ENCODE measurements around the gene POLE3.
"Not testable (repeated sequence)": the region's sequence is repeated elsewhere in the genome, so short reads cannot be mapped to it uniquely, and the experiment has no call there.

Gene POLE3

GRCh38 chr9:113406353-113406752 lies 4.1 kb downstream of the POLE3 start:
- DNase-seq (ENCODE audit: extremely low read depth in 1 of 2, low read depth in 1 of 2), result not testable (repeated sequence)

- no peak for DNase-seq (ENCODE audit: extremely low read depth in 1 of 2, low read depth in 1 of 2)
These were observed 6.8 kb downstream of the POLE3 start for GRCh38 chr9:113403646-113404045.

- peak; percentile 98 for DNase-seq (ENCODE audit: extremely low read depth in 1 of 2, low read depth in 1 of 2)
These were observed 9.3 kb downstream of the POLE3 start, which contains the start of gene ALAD for GRCh38 chr9:113401027-113401792. Gene ALAD, minus strand, starts transcription at chr9:113401284. Its CDS starts 7,725 bp downstream, at chr9:113393559.

- DNase-seq (ENCODE audit: extremely low read depth in 1 of 2, low read depth in 1 of 2), result no peak
These were observed 10.8 kb downstream of the POLE3 start for GRCh38 chr9:113399646-113400200.

GRCh38 chr9:113398796-113399195 lies 11.7 kb downstream of the POLE3 start:
- no peak for DNase-seq (ENCODE audit: extremely low read depth in 1 of 2, low read depth in 1 of 2)

GRCh38 chr9:113397203-113397631 lies 13.3 kb downstream of the POLE3 start:
- DNase-seq (ENCODE audit: extremely low read depth in 1 of 2, low read depth in 1 of 2), result no peak

- no peak for DNase-seq (ENCODE audit: extremely low read depth in 1 of 2, low read depth in 1 of 2)
These were observed 15.2 kb downstream of the POLE3 start for GRCh38 chr9:113395000-113395861.

- no peak for DNase-seq (ENCODE audit: extremely low read depth in 1 of 2, low read depth in 1 of 2)
These were observed 17.2 kb downstream of the POLE3 start for GRCh38 chr9:113393281-113393680.

GRCh38 chr9:113391917-113392316 lies 18.6 kb downstream of the POLE3 start:
- DNase-seq (ENCODE audit: extremely low read depth in 1 of 2, low read depth in 1 of 2), result no peak

- DNase-seq (ENCODE audit: extremely low read depth in 1 of 2, low read depth in 1 of 2), result no peak
These were observed 20.1 kb downstream of the POLE3 start for GRCh38 chr9:113390192-113390960.

GRCh38 chr9:113389451-113389850 lies 21.0 kb downstream of the POLE3 start:
- no peak for DNase-seq (ENCODE audit: extremely low read depth in 1 of 2, low read depth in 1 of 2)

GRCh38 chr9:113388833-113389232 lies 21.6 kb downstream of the POLE3 start:
- DNase-seq (ENCODE audit: extremely low read depth in 1 of 2, low read depth in 1 of 2), result no peak

GRCh38 chr9:113387560-113388230 lies 22.8 kb downstream of the POLE3 start:
- DNase-seq (ENCODE audit: extremely low read depth in 1 of 2, low read depth in 1 of 2), result no peak

- DNase-seq (ENCODE audit: extremely low read depth in 1 of 2, low read depth in 1 of 2), result no peak
These were observed 23.7 kb downstream of the POLE3 start for GRCh38 chr9:113386571-113387393.

- DNase-seq (ENCODE audit: extremely low read depth in 1 of 2, low read depth in 1 of 2), result no peak
These were observed 28.5 kb downstream of the POLE3 start for GRCh38 chr9:113381909-113382411.

- DNase-seq (ENCODE audit: extremely low read depth in 1 of 2, low read depth in 1 of 2), result not testable (repeated sequence)
These were observed 29.0 kb downstream of the POLE3 start for GRCh38 chr9:113381441-113381840.

GRCh38 chr9:113380869-113381378 lies 29.6 kb downstream of the POLE3 start:
- DNase-seq (ENCODE audit: extremely low read depth in 1 of 2, low read depth in 1 of 2), result no peak

GRCh38 chr9:113379829-113380210 lies 30.7 kb downstream of the POLE3 start:
- not testable (repeated sequence) for DNase-seq (ENCODE audit: extremely low read depth in 1 of 2, low read depth in 1 of 2)
